Esophagus squamous epithelium (tissue), 4 donors: ENCODE measurements around the gene CEP57L1.

Source experiments
- CTCF ChIP-seq, 6 experiments: fragments of 450-650 bp in 4 of 6; fragments of 200-600 bp in 2 of 6; sonication (generic) in 2 of 6; IDR thresholded peaks; one replicate each; pipeline ENCODE4 v1.5.1; 2016 to 2019; ENCODE audit warnings: antibody characterized with exemption in 6 of 6, mild to moderate bottlenecking in 4 of 6, moderate library complexity in 4 of 6
- POLR2A ChIP-seq, 4 donors: fragments of 450-650 bp; IDR thresholded peaks; one replicate each; pipeline ENCODE4 v1.6.1; 2017; ENCODE audit warnings: antibody characterized with exemption in 4 of 4, mild to moderate bottlenecking in 4 of 4, moderate library complexity in 3 of 4

- peak in 1 of 6 experiments; percentile 9 for TF ChIP-seq CTCF (IDR thresholded peaks at IDR 0.05)
- TF ChIP-seq POLR2A (IDR thresholded peaks at IDR 0.05): no peak
Observed at GRCh38 chr6:109188115-109188411, 92.8 kb downstream of the CEP57L1 start.
